ENCODE results near the gene DESI1. TPM values are rescaled to one million over a fixed set of nuclear protein-coding genes. Genes with fewer than 3 reads are reported as not detected.

The DESI1 gene
- total RNA-seq, 1 donor from 2014 or later = 29.5 TPM

DNA sequence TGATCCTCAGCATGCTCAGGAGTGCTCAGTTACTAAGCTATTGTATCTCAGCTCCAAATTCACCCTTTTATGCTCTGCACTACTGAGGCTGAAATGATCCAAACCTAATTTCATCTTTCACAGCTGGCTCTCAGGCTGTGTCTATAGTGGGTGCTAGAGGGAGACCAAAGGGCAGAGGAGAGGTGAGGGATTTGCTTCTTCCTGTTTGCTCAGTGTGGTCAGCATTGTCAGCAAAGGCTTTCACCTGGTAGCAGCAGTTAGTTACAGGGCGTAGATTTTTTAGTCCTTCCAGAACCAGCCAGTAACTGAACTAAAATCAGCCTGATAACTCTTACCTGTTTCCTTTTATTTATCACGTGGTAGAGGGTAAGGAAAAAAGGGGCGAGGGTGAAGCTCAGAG lies 33.5 kb upstream of the DESI1 start:
- no peak for TF ChIP-seq CTCF (IDR thresholded peaks at IDR 0.05)
- H3K27ac ChIP-seq = no peak overlapping the region
- no peaks in the 10 kb centered on the region for H3K4me1 ChIP-seq
- peaks cover 100% of the 10 kb centered on the region for H3K36me3 ChIP-seq
- intact Hi-C loops (cut with DNase I) = no loop called here
- DNase-seq (no peak), ATAC-seq (no peak)
- H3K4me3 ChIP-seq = no peak overlapping the region
- no peaks in the 10 kb centered on the region for H3K27me3 ChIP-seq
- no peaks in the 10 kb centered on the region for H3K9me3 ChIP-seq

GRCh38 chr22:41650821-41651220 lies 30.0 kb upstream of the DESI1 start:
- H3K4me1 ChIP-seq = no peaks in the 10 kb centered on the region
- H3K27ac ChIP-seq = no peak overlapping the region
- intact Hi-C loops (cut with DNase I) = no loop called here
- TF ChIP-seq CTCF (IDR thresholded peaks at IDR 0.05) = no peak
- H3K4me3 ChIP-seq = no peak overlapping the region
- H3K36me3 ChIP-seq = peaks cover 99% of the 10 kb centered on the region
- no peak for DNase-seq
- no peaks in the 10 kb centered on the region for H3K27me3 ChIP-seq
- no peak for ATAC-seq
- H3K9me3 ChIP-seq = no peaks in the 10 kb centered on the region

DNA sequence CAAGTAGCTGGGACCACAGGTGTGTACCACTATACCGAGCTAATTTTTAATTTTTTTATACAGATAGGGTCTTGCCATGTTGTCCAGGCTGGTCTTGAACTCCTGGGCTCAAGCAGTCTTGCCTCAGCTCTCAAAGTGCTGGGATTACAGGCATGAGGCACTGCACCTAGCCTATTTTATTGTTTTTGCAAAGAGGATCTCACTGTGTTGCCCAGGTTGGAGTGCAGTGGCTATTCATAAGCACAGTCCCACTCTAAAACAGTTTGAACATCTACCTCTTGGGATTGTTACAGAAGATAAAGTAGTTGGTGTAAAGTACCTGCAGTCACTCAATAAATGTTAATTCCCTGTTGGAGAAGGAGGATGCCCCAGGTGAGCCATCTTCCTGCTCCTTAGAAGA lies 29.4 kb upstream of the DESI1 start:
- H3K36me3 ChIP-seq = peaks cover 99% of the 10 kb centered on the region
- ATAC-seq (no peak), DNase-seq (no peak)
- no peak for TF ChIP-seq CTCF (IDR thresholded peaks at IDR 0.05)
- H3K4me3 ChIP-seq = no peak overlapping the region
- intact Hi-C loops (cut with DNase I) = no loop called here
- no peaks in the 10 kb centered on the region for H3K9me3 ChIP-seq
- H3K4me1 ChIP-seq = no peaks in the 10 kb centered on the region
- H3K27ac ChIP-seq = no peak overlapping the region
- no peaks in the 10 kb centered on the region for H3K27me3 ChIP-seq

DNA sequence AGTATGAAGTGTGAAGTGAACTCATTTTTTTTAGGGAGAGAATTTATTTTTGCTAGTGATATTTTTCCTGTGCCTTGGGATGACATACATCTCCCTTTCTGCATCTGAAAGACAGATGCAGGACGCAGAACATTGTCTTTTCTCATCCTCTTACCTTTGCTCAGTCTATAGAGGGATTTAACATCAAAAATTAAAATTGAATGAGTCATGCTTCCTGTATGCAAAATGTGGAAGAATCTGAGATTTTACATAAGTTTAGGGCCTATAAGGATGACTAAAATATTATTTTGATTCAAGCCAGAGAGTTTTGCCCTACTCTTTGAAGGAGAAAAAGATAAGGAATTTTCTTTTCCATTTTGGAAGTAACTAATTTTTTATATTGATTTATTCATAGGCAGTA lies 27.6 kb upstream of the DESI1 start:
- Histone ChIP-seq H3K27me3 (no peaks in the 10 kb centered on the region), H3K4me3 (no peak overlapping the region), H3K27ac (no peak overlapping the region), H3K9me3 (no peaks in the 10 kb centered on the region), H3K36me3 (peaks cover 97% of the 10 kb centered on the region), H3K4me1 (no peaks in the 10 kb centered on the region)
- intact Hi-C loops (cut with DNase I) = no loop called here
- TF ChIP-seq CTCF (IDR thresholded peaks at IDR 0.05) = no peak
- no peak for DNase-seq
- ATAC-seq = no peak

DNA sequence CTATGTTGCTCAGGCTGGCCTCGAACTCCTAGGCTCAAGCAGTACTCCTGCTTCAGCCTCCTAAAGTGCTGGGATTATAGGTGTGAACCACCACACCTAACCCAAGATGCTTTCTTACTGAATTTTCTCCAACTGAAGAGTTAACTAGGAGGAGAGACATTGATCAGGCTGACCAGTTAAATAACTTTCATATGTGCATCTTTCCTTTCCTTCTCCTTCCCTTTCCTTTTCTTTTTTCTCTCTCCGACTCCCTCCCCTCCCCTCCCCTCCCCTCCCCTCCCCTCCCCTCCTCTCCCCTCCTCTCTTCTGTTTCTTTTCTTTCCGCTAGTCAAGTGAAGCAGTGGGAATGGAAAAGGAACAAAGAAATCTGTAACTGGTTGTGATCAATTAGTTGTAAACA lies 26.9 kb upstream of the DESI1 start:
- intact Hi-C loops (cut with DNase I) = no loop called here
- H3K27ac ChIP-seq = no peak overlapping the region
- H3K9me3 ChIP-seq = no peaks in the 10 kb centered on the region
- no peak for ATAC-seq
- no peaks in the 10 kb centered on the region for H3K27me3 ChIP-seq
- no peak for TF ChIP-seq CTCF (IDR thresholded peaks at IDR 0.05)
- no peak for DNase-seq
- no peaks in the 10 kb centered on the region for H3K4me1 ChIP-seq
- peaks cover 97% of the 10 kb centered on the region for H3K36me3 ChIP-seq
- H3K4me3 ChIP-seq = no peak overlapping the region

Data from upper lobe of right lung (tissue), 1 donor.